ENCODE results near the gene MRPL55.

- TF ChIP-seq EZH2 (IDR thresholded peaks at IDR 0.05; ENCODE audit: low read length, unreplicated experiment) (no peak), CTCF (conservative IDR thresholded peaks at IDR 0.05; ENCODE audit: low read depth, low read length) (no peak), EZH2phosphoT487 (IDR thresholded peaks at IDR 0.05; ENCODE audit: borderline replicate concordance, low read length) (no peak)
These were observed 34.5 kb upstream of the MRPL55 start for GRCh38 chr1:228143480-228144192.
